HG02759 (cell line): Measurements from ENCODE around the gene HOPX.
"Not testable (repeated sequence)": the region's sequence is repeated elsewhere in the genome, so short reads cannot be mapped to it uniquely, and the experiment has no call there.

Source experiments
- ATAC-seq: cut with Tn5 transposase; IDR thresholded peaks from one replicate; pipeline ENCODE4 v1.9.1; 2021; ENCODE audit warnings: mild to moderate bottlenecking, moderate library complexity; ENCODE audit not compliant: unreplicated experiment

Gene HOPX

GRCh38 chr4:56655627-56656345 lies 25.3 kb downstream of the HOPX start:
- ATAC-seq = peak; percentile 46

GRCh38 chr4:56655209-56655626 lies 25.9 kb downstream of the HOPX start:
- no peak for ATAC-seq

GRCh38 chr4:56654238-56654632 lies 26.9 kb downstream of the HOPX start:
- no peak for ATAC-seq

GRCh38 chr4:56653461-56654237 lies 27.4 kb downstream of the HOPX start:
- ATAC-seq = no peak

GRCh38 chr4:56652196-56652595 lies 28.9 kb downstream of the HOPX start:
- ATAC-seq = no peak

GRCh38 chr4:56651056-56651350 lies 30.1 kb downstream of the HOPX start:
- no peak for ATAC-seq

GRCh38 chr4:56650262-56651055 lies 30.6 kb downstream of the HOPX start:
- ATAC-seq = no peak

- no peak for ATAC-seq
Observed at GRCh38 chr4:56649445-56650261, 31.4 kb downstream of the HOPX start.

- no peak for ATAC-seq
Observed at GRCh38 chr4:56648824-56649151, 32.3 kb downstream of the HOPX start.

- no peak for ATAC-seq
Observed at GRCh38 chr4:56648021-56648823, 32.9 kb downstream of the HOPX start.

GRCh38 chr4:56646341-56646740 lies 34.8 kb downstream of the HOPX start:
- ATAC-seq = no peak

- no peak for ATAC-seq
Observed at GRCh38 chr4:56643596-56643995, 37.5 kb downstream of the HOPX start.

GRCh38 chr4:56641494-56642051 lies 39.5 kb downstream of the HOPX start:
- ATAC-seq = no peak

- no peak for ATAC-seq
Observed at GRCh38 chr4:56640621-56641493, 40.2 kb downstream of the HOPX start.

GRCh38 chr4:56637791-56638190 lies 43.3 kb downstream of the HOPX start:
- no peak for ATAC-seq

- no peak for ATAC-seq
Observed at GRCh38 chr4:56637154-56637553, 43.9 kb downstream of the HOPX start.

GRCh38 chr4:56634954-56635353 lies 46.1 kb downstream of the HOPX start:
- ATAC-seq = not testable (repeated sequence)

GRCh38 chr4:56633486-56633885 lies 47.6 kb downstream of the HOPX start:
- no peak for ATAC-seq
